MCF 10A (cell line): ENCODE results near the gene VSTM1. TPM values are rescaled to one million over a fixed set of nuclear protein-coding genes. Genes with fewer than 3 reads are reported as not detected.

ENCODE experiments used
- BruUV-seq: library from RNA; stranded (reverse); fragments of 400-500 nt; replicated peaks from 2 replicates; lab custom pipeline; 2021; lab: Mats Ljungman, UMichigan
- CTCF ChIA-PET: fragments of 300-600 bp; sonication (Branson Sonifier 250); formaldehyde crosslinking; extraction: SDS; loops from one replicate; lab custom pipeline; 2021; ENCODE audit warnings: antibody characterized with exemption, inconsistent platforms; lab: Yijun Ruan, JAX
- POLR2A ChIA-PET: fragments of 300-600, 350-650 bp; sonication (Branson Sonifier 250); formaldehyde crosslinking; extraction: SDS; loops from one replicate; lab custom pipeline; 2020; ENCODE audit warnings: antibody characterized with exemption, inconsistent platforms; lab: Yijun Ruan, JAX
- DNase-seq: peaks from one replicate; pipeline ENCODE4 v3.0.0-alpha.2; 2018; ENCODE audit not compliant: unreplicated experiment
- H3K27ac Mint-ChIP-seq: one replicate; pipeline ENCODE4 v1.8.0; 2022; ENCODE audit warnings: mild to moderate bottlenecking, low read depth, mixed read lengths; ENCODE audit not compliant: unreplicated experiment
- H3K27me3 Mint-ChIP-seq: one replicate; pipeline ENCODE4 v1.8.0; 2022; ENCODE audit warnings: mixed read lengths; ENCODE audit not compliant: insufficient read depth, unreplicated experiment
- H3K36me3 Mint-ChIP-seq: one replicate; pipeline ENCODE4 v1.8.0; 2022; ENCODE audit warnings: mild to moderate bottlenecking, moderate library complexity, mixed read lengths; ENCODE audit not compliant: insufficient read depth, unreplicated experiment
- H3K4me1 Mint-ChIP-seq: one replicate; pipeline ENCODE4 v1.8.0; 2022; ENCODE audit warnings: mixed read lengths; ENCODE audit not compliant: insufficient read depth, unreplicated experiment
- H3K4me3 Mint-ChIP-seq: one replicate; pipeline ENCODE4 v1.8.0; 2022; ENCODE audit warnings: mild to moderate bottlenecking, moderate library complexity, mixed read lengths; ENCODE audit not compliant: unreplicated experiment
- H3K9me3 Mint-ChIP-seq: one replicate; pipeline ENCODE4 v1.8.0; 2022; ENCODE audit warnings: mixed read lengths; ENCODE audit not compliant: unreplicated experiment
- intact Hi-C: fragments of 100-400 bp; cut with micrococcal nuclease; formaldehyde crosslinking; loops from 2 replicates; pipeline ENCODE4 v1.14.1; 2022
- total RNA-seq: library from RNA; stranded (reverse); gene quantifications from 2 replicates; pipeline ENCODE4 v1.2.3, GENCODE V29; 2022
- TF ChIP-seq, protein P1 (sequence below): fragments of 200-600 bp; IDR thresholded peaks from one replicate; pipeline ENCODE4 v1.8.0; 2022; ENCODE audit warnings: antibody characterized with exemption, mild to moderate bottlenecking; ENCODE audit not compliant: unreplicated experiment

VSTM1 gene
- total RNA-seq, 1 experiment from 2014 or later = not detected

- no peak for DNase-seq
- intact Hi-C loops = no loop called here
- ChIA-PET POLR2A (no interaction called here), CTCF (interaction anchor here (0.6 to 4.9 kb wide), 2 partner anchors 11 to 104 kb away, joined by 4 to 26 read pairs; no protein-coding TSS in a partner anchor)
- TF ChIP-seq, protein P1, sequence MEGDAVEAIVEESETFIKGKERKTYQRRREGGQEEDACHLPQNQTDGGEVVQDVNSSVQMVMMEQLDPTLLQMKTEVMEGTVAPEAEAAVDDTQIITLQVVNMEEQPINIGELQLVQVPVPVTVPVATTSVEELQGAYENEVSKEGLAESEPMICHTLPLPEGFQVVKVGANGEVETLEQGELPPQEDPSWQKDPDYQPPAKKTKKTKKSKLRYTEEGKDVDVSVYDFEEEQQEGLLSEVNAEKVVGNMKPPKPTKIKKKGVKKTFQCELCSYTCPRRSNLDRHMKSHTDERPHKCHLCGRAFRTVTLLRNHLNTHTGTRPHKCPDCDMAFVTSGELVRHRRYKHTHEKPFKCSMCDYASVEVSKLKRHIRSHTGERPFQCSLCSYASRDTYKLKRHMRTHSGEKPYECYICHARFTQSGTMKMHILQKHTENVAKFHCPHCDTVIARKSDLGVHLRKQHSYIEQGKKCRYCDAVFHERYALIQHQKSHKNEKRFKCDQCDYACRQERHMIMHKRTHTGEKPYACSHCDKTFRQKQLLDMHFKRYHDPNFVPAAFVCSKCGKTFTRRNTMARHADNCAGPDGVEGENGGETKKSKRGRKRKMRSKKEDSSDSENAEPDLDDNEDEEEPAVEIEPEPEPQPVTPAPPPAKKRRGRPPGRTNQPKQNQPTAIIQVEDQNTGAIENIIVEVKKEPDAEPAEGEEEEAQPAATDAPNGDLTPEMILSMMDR = no peak
- Mint-ChIP-seq H3K9me3 (no peaks in the 10 kb centered on the region), H3K27me3 (no peaks in the 10 kb centered on the region), H3K4me3 (no peak overlapping the region), H3K4me1 (peaks cover 9% of the 10 kb centered on the region), H3K27ac (no peak overlapping the region), H3K36me3 (no peaks in the 10 kb centered on the region)
- BruUV-seq = no TSS peak
Observed at GRCh38 chr19:54013866-54014265, 49.8 kb downstream of the VSTM1 start.

DNA sequence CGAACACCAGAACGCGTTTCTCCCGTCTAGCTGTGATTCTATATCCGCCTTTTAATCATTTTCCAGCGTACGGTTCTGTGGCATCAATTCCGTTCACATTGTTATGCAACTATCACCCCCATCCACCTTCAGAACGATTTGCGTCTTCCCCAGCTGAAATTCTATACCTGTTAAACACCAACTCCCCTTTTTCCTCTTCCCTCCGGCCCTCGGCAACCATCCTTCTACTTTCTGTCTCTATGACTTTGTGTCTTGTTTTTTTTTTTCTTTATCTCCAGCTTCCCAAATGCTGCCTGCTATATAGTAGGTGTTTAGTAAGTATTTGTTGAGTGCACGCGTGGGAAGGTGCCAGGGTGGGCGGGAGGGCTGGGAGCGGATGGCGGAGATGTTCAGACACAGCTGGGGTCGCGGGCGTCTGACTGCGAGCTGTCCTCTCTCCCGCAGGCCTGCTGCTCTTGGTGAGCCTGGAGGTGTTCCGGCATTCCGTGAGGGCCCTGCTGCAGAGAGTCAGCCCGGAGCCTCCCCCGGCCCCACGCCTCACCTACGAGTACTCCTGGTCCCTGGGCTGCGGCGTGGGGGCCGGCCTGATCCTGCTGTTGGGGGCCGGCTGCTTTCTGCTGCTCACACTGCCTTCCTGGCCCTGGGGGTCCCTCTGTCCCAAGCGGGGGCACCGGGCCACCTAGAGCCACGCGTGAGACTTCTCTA lies 52.0 kb downstream of the VSTM1 start:
- peaks cover 13% of the 10 kb centered on the region for H3K4me1 Mint-ChIP-seq
- ChIA-PET CTCF (interaction anchor here (0.8 to 1.3 kb wide), 2 partner anchors 12 to 18 kb away, joined by 6 to 10 read pairs; no protein-coding TSS in a partner anchor), POLR2A (no interaction called here)
- no TSS peak for BruUV-seq
- TF ChIP-seq, protein P1 = no peak
- H3K9me3 Mint-ChIP-seq = no peaks in the 10 kb centered on the region
- no peak overlapping the region for H3K4me3 Mint-ChIP-seq
- no peaks in the 10 kb centered on the region for H3K27me3 Mint-ChIP-seq
- no peak overlapping the region for H3K27ac Mint-ChIP-seq
- H3K36me3 Mint-ChIP-seq = peaks cover 6% of the 10 kb centered on the region
- intact Hi-C loops = no loop called here
- no peak for DNase-seq

GRCh38 chr19:54010474-54010873 lies 53.2 kb downstream of the VSTM1 start:
- POLR2A ChIA-PET = no interaction called here
- peaks cover 6% of the 10 kb centered on the region for H3K36me3 Mint-ChIP-seq
- BruUV-seq = no TSS peak
- H3K4me1 Mint-ChIP-seq = peaks cover 13% of the 10 kb centered on the region
- no peaks in the 10 kb centered on the region for H3K9me3 Mint-ChIP-seq
- H3K27ac Mint-ChIP-seq = no peak overlapping the region
- H3K4me3 Mint-ChIP-seq = no peak overlapping the region
- intact Hi-C loops = no loop called here
- TF ChIP-seq, protein P1 = no peak
- no peak for DNase-seq
- H3K27me3 Mint-ChIP-seq = no peaks in the 10 kb centered on the region
- CTCF ChIA-PET = interaction anchor here (0.7 kb wide), 1 partner anchor 379 kb away, joined by 3 read pairs; the partner anchor contains the start of gene DPRX

DNA sequence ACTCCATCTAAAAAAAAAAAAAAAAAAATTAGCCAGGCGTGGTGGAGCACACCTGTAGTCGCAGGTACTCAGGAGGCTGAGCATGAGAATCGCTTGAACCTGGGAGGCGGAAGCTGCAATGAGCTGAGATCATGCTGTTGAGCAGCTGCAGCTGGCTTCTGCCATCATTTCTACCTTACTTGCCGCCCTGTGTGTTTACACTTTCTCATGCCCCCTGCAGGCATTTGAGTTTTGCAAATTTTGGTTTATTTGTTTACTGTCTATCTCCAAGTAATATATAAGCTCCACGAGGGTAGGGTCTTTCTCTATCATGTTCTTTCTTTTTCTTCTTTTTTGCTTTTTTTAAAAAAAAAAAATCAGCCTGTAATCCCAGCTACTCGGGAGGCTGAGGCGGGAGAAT lies 54.3 kb downstream of the VSTM1 start:
- ChIA-PET CTCF (interaction anchor here (0.6 to 1.6 kb wide), 5 partner anchors 14 to 194 kb away, joined by 3 to 4 read pairs (median 3); no protein-coding TSS in a partner anchor), POLR2A (no interaction called here)
- no TSS peak for BruUV-seq
- Mint-ChIP-seq H3K27me3 (no peaks in the 10 kb centered on the region), H3K4me1 (peaks cover 13% of the 10 kb centered on the region), H3K4me3 (no peak overlapping the region), H3K9me3 (no peaks in the 10 kb centered on the region), H3K36me3 (peaks cover 6% of the 10 kb centered on the region), H3K27ac (no peak overlapping the region)
- intact Hi-C loops = no loop called here
- TF ChIP-seq, protein P1 = no peak
- no peak for DNase-seq
